Testis (tissue), 2 donors: ENCODE results near the gene TRAK1.

Experiments
- POLR2A ChIP-seq: fragments of 450-650 bp; IDR thresholded peaks from one replicate; pipeline ENCODE4 v1.6.1; 2017; ENCODE audit warnings: antibody characterized with exemption, mild to moderate bottlenecking, moderate library complexity
- TF ChIP-seq, protein P1 (sequence below), 3 experiments: fragments of 450-650 bp in 2 of 3; fragments of 200-600 bp in 1 of 3; sonication (generic) in 1 of 3; IDR thresholded peaks; one replicate each; pipeline ENCODE4 v1.5.1; 2016 to 2019; ENCODE audit warnings: antibody characterized with exemption in 3 of 3, mild to moderate bottlenecking in 2 of 3, moderate library complexity in 1 of 3

GRCh38 chr3:42102571-42102970, 11.4 kb downstream of the TRAK1 start:
- no peak for TF ChIP-seq POLR2A
- TF ChIP-seq, protein P1, sequence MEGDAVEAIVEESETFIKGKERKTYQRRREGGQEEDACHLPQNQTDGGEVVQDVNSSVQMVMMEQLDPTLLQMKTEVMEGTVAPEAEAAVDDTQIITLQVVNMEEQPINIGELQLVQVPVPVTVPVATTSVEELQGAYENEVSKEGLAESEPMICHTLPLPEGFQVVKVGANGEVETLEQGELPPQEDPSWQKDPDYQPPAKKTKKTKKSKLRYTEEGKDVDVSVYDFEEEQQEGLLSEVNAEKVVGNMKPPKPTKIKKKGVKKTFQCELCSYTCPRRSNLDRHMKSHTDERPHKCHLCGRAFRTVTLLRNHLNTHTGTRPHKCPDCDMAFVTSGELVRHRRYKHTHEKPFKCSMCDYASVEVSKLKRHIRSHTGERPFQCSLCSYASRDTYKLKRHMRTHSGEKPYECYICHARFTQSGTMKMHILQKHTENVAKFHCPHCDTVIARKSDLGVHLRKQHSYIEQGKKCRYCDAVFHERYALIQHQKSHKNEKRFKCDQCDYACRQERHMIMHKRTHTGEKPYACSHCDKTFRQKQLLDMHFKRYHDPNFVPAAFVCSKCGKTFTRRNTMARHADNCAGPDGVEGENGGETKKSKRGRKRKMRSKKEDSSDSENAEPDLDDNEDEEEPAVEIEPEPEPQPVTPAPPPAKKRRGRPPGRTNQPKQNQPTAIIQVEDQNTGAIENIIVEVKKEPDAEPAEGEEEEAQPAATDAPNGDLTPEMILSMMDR (IDR thresholded peaks at IDR 0.05) = no peak
